Measurements from ENCODE around the gene SYT17.
"Not testable (repeated sequence)": the region's sequence is repeated elsewhere in the genome, so short reads cannot be mapped to it uniquely, and the experiment has no call there.

The SYT17 gene

DNA sequence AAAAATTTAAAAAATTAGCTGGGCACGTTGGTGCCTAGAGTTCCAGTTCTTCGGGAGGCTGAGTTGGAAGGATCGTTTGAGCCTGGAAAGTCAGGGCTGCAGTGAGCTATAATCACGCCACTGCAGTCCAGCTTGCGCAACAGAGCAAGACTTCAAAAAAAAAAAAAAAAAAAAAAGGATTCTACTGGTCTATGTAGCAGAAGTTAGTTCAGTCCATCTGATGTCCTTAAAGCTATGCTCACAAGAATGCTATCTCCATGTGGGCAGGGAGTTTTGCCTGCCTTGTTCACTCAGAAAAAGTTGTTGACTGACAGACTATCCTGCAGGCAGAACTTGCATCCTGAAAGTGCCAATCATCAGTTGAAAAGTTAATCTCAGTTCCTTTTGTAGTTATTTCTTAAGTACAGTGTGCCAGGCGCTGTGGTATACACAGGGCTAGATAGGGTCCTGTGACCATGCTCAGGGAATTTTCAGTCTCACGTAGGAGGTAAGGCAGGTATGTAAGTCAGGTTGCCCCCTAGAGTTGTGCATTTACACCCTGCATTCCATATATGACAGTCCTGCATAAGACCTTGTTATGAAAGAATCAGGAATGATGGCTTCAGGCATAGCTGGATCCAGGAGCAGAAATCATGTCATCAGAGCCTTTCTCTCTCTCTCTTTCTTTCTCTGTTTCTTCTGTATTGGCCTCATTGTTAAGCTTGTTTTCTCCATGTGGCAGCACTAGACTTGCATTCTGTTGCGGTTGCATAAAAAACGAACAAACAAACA, 7.6 kb downstream of the SYT17 start:
- DNase-seq = no peak

GRCh38 chr16:19177111-19177739, 9.2 kb downstream of the SYT17 start:
- DNase-seq = no peak

- DNase-seq = no peak
These were observed 11.8 kb downstream of the SYT17 start for GRCh38 chr16:19179546-19180490.

GRCh38 chr16:19180741-19181140, 12.7 kb downstream of the SYT17 start:
- no peak for DNase-seq

DNA sequence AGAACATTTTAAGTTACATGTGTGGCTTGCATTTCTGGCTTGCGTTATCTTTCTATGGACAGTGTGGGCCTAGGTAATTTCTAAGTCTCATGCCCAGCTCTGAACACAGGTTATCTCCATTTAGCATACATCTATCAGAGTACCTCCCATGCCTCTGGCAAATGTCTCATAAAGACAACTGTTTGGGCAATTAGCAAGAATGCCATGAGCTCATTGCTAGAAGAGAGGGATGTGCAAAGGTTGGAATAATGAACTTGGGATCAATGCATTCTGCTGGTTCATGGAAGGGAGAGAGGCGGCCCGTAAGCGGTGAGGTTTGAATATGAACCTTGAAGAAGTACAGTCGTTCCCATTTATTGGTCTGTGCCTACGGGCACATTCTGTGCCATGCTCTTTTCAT, 14.4 kb downstream of the SYT17 start:
- DNase-seq = no peak

GRCh38 chr16:19183187-19183586, 15.1 kb downstream of the SYT17 start:
- no peak for DNase-seq

DNA sequence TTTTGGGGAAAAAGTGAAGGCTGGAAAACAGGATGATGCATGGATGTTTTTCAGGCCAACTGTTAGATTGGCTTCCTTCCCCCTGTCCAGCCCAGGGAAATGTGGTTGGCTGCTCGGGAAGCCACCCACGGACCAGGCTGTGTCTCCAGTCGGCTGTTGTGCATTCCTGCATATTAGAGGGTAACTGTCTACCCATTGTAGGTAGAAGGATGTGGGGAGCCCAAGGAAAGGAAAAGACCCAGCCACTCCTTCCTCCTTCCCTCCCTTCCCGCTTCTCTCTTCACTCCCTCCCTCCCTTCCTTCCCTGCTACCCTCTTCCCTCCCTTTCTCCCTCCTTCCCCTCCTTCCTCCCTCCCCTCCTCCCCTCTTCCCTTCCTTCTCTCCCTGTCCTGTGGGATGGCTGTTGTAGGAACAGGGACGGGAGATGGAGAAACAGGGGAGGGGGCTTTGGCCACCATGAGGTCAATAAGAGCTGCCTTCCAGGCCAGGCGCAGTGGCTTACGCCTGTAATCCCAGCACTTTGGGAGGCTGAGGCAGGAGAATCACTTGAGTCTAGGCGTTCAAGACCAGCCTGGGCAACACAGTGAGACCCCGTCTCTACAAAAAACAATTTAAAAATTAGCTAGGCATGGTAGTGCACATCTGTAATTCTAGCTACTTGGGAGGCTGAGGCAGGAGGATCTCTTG, 16.9 kb downstream of the SYT17 start:
- DNase-seq = no peak

GRCh38 chr16:19185510-19185851, 17.4 kb downstream of the SYT17 start:
- DNase-seq = no peak

DNA sequence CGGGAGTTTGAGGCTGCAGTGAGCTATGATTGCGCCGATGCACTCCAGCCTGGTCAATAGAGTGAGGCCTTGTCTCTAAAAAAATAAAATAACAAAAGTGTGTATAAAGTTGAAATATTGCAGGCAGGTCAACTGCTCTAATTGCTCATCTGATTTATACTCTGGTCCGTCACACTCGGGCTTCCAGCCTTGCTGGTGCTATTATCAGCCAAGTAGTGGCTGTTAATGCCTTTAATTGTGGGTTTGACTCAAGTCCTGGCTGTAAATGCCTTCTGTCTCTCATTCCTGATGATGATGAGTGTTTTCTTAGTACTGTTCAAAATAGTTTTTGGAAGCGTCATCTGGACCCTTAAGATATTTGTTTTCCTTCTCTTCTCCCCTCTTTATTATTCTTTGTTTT, 18.4 kb downstream of the SYT17 start:
- DNase-seq = no peak

DNA sequence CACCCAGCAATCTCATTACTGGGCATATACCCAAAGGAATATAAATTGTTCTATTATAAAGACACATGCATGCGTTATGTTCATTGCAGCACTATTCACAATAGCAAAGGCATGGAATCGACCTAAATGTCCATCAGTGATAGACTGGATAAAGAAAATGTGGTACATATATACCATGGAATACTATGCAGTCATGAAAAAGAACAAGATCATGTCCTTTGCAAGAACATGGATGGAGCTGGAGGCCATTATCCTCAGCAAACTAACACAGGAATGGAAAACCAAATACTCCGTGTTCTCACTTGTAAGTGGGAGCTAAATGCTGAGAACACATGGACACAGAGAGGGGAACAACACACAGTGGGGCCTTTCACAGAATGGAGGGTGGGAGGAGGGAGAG, 19.9 kb downstream of the SYT17 start:
- not testable (repeated sequence) for DNase-seq

GRCh38 chr16:19188406-19188805, 20.4 kb downstream of the SYT17 start:
- DNase-seq = no peak

- DNase-seq = no peak
These were observed 24.8 kb downstream of the SYT17 start for GRCh38 chr16:19192865-19193264.

- DNase-seq = no peak
These were observed 28.8 kb downstream of the SYT17 start for GRCh38 chr16:19196871-19197270.

DNA sequence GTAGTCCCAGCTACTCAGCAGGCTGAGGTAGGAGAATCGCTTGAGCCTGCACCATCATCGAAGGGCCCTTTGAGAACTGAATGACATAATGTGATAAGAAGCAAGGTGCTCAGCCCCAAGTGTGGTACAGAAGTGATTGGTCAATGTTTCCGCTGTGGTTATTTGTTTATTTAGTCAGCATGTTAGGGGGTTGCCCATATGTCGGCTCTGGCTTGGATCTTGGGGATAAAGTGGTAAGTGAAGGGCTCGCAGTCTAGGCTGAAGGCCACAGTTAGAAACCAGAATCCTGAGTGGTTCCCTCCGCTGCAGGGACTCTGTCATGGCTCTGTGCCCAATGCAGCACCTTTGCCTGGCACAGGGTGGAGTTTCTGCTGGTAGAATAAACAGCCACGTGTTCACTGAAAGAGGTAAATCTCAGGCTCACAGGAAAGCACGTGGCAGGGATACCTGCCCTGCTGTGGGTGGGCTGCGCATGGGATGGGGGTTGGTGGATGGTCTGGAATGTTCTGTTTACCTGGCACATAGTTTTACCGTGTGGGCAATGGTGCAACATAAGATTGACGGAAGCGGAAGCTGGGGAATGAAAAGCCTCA, 35.4 kb downstream of the SYT17 start:
- DNase-seq = no peak

- no peak for DNase-seq
These were observed 42.4 kb downstream of the SYT17 start for GRCh38 chr16:19210280-19210924.

- DNase-seq = no peak
These were observed 42.9 kb downstream of the SYT17 start for GRCh38 chr16:19210968-19211367.

GRCh38 chr16:19212059-19212458, 44.0 kb downstream of the SYT17 start:
- no peak for DNase-seq

GRCh38 chr16:19213885-19214284, 45.8 kb downstream of the SYT17 start:
- DNase-seq = no peak

DNA sequence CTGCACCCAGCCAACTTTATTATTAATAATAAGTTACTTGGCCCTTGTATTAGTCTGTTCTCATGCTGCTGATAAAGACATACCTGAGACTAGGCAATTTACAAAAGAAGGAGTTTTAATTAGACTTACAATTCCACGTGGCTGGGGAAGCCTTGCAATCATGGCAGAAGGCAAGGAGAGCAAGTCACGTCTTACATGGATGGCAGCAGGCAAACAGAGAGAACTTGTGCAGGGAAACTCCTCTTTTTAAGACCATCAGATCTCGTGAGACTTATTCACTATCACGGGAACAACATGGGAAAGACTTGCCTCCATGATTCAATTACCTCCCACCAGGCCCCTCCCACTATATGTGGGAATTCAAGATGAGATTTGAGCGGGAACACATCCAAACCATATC, 47.7 kb downstream of the SYT17 start:
- DNase-seq = no peak

DNA sequence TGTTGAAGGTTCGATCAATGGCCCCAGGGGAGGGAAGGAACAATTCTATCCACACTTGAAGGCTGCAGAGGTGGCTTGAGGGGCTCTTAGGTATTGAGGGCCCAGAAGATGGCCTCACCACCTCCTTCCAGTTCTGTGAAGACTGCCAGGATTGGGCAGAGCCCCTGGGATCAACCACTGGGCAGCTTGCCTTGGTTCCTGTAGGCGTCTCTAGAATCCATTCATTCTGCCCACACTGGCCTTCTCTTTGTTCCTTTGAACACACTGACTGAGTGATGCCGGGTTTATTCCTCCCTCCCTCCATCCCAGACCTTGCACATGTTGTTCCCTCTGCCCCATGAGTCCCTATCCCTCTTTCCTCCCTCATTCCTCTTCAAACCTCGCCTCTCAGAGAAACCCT, 50.5 kb downstream of the SYT17 start:
- no peak for DNase-seq

- DNase-seq = no peak
These were observed 51.8 kb downstream of the SYT17 start for GRCh38 chr16:19219836-19220235.
